ENCODE data around the gene TPRG1L.

The TPRG1L gene

DNA sequence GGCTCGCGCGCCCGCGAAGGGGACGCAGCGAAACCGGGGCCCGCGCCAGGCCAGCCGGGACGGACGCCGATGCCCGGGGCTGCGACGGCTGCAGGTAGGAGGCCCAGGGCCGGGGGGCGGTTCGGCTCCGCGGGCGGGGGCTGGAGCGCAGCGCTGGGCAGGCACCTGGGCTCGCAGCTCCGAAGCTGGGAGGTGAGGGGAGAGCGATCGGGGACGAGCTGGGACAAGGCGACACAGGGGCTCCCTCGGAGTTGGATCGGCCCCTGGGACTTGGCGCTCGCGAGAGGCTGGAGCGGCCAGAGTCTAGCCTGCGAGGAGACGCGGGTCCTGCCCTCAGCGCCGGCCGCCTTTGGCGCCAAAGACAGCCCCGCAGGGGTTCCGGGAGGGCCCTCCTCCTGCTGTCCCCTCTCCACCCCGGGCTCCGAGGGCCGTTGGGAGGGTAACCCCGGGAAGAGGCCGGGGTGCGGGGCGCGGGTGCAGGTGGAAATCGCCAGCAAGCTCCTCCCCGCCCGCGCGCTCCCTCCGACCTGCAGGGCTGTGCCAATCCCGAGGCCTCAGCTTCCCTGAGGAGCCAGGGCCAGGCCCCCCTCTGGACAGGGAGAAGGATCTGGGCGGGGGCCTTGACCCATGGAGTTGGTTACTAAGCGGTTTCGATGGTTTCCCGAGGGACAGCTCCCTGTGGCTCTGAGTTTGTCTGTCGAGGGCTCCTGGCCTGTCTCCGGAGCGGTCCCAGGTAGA is 27.9 kb downstream of the TPRG1L start (continued):
- TF ChIP-seq ZNF311 (tag by site-specific recombination; IDR thresholded peaks at IDR 0.05; ENCODE audit: borderline replicate concordance), result no peak
- no peak for TF ChIP-seq PRDM1 (tag by site-specific recombination; IDR thresholded peaks at IDR 0.05)
- TF ChIP-seq SP3 (tag by site-specific recombination; IDR thresholded peaks at IDR 0.05), result no peak; the same call in 1 of the 2 replicates
- TF ChIP-seq, protein P1, sequence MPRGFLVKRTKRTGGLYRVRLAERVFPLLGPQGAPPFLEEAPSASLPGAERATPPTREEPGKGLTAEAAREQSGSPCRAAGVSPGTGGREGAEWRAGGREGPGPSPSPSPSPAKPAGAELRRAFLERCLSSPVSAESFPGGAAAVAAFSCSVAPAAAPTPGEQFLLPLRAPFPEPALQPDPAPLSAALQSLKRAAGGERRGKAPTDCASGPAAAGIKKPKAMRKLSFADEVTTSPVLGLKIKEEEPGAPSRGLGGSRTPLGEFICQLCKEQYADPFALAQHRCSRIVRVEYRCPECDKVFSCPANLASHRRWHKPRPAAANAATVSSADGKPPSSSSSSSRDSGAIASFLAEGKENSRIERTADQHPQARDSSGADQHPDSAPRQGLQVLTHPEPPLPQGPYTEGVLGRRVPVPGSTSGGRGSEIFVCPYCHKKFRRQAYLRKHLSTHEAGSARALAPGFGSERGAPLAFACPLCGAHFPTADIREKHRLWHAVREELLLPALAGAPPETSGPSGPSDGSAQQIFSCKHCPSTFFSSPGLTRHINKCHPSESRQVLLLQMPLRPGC (tag by site-specific recombination; IDR thresholded peaks at IDR 0.05), result no peak
- TF ChIP-seq ZNF792 (tag by site-specific recombination; IDR thresholded peaks at IDR 0.05), result no peak
- TF ChIP-seq ZBTB8A (tag by site-specific recombination; IDR thresholded peaks at IDR 0.05), result peak; percentile 34; the same call in 1 of the 2 replicates
- TF ChIP-seq ZNF121 (tag by site-specific recombination; IDR thresholded peaks at IDR 0.05), result no peak
- TF ChIP-seq ZXDB (tag by site-specific recombination; IDR thresholded peaks at IDR 0.05), result peak; percentile 84
- TF ChIP-seq OVOL3 (tag by site-specific recombination; IDR thresholded peaks at IDR 0.05), result no peak
- no peak for TF ChIP-seq SETDB1 (IDR thresholded peaks at IDR 0.05; ENCODE audit: insufficient read length, low read length)
- TF ChIP-seq, protein P2, sequence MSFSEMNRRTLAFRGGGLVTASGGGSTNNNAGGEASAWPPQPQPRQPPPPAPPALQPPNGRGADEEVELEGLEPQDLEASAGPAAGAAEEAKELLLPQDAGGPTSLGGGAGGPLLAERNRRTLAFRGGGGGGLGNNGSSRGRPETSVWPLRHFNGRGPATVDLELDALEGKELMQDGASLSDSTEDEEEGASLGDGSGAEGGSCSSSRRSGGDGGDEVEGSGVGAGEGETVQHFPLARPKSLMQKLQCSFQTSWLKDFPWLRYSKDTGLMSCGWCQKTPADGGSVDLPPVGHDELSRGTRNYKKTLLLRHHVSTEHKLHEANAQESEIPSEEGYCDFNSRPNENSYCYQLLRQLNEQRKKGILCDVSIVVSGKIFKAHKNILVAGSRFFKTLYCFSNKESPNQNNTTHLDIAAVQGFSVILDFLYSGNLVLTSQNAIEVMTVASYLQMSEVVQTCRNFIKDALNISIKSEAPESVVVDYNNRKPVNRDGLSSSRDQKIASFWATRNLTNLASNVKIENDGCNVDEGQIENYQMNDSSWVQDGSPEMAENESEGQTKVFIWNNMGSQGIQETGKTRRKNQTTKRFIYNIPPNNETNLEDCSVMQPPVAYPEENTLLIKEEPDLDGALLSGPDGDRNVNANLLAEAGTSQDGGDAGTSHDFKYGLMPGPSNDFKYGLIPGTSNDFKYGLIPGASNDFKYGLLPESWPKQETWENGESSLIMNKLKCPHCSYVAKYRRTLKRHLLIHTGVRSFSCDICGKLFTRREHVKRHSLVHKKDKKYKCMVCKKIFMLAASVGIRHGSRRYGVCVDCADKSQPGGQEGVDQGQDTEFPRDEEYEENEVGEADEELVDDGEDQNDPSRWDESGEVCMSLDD (tag by site-specific recombination; IDR thresholded peaks at IDR 0.05), result peak; percentile 66; the same call in 1 of the 2 replicates
- TF ChIP-seq BCL11B (tag by site-specific recombination; IDR thresholded peaks at IDR 0.05; ENCODE audit: low read depth), result 0 out of 2 replicates have a peak, but pooled peaks have one; percentile 45
- TF ChIP-seq ZNF202 (tag by site-specific recombination; IDR thresholded peaks at IDR 0.05; ENCODE audit: borderline replicate concordance), result no peak
- peak; percentile 33; the same call in 1 of the 2 replicates for TF ChIP-seq ZEB2 (tag by site-specific recombination; IDR thresholded peaks at IDR 0.05)
- TF ChIP-seq ZFP37 (tag by site-specific recombination; IDR thresholded peaks at IDR 0.05), result 0 out of 2 replicates have a peak, but pooled peaks have one; percentile 25
- TF ChIP-seq ZBTB7A (tag by site-specific recombination; IDR thresholded peaks at IDR 0.05; ENCODE audit: low read depth), result peak; percentile 49; the same call in 1 of the 2 replicates
- TF ChIP-seq, protein P3, sequence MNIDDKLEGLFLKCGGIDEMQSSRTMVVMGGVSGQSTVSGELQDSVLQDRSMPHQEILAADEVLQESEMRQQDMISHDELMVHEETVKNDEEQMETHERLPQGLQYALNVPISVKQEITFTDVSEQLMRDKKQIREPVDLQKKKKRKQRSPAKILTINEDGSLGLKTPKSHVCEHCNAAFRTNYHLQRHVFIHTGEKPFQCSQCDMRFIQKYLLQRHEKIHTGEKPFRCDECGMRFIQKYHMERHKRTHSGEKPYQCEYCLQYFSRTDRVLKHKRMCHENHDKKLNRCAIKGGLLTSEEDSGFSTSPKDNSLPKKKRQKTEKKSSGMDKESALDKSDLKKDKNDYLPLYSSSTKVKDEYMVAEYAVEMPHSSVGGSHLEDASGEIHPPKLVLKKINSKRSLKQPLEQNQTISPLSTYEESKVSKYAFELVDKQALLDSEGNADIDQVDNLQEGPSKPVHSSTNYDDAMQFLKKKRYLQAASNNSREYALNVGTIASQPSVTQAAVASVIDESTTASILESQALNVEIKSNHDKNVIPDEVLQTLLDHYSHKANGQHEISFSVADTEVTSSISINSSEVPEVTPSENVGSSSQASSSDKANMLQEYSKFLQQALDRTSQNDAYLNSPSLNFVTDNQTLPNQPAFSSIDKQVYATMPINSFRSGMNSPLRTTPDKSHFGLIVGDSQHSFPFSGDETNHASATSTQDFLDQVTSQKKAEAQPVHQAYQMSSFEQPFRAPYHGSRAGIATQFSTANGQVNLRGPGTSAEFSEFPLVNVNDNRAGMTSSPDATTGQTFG (tag by site-specific recombination; IDR thresholded peaks at IDR 0.05; ENCODE audit: borderline replicate concordance), result no peak
- no peak for TF ChIP-seq KLF7 (tag by site-specific recombination; IDR thresholded peaks at IDR 0.05; ENCODE audit: borderline replicate concordance)
- TF ChIP-seq KLF10 (tag by site-specific recombination; IDR thresholded peaks at IDR 0.05), result 0 out of 2 replicates have a peak, but pooled peaks have one; percentile 0
- peak; percentile 77 for TF ChIP-seq ZIC2 (tag by site-specific recombination; IDR thresholded peaks at IDR 0.05)
- TF ChIP-seq ZNF560 (tag by site-specific recombination; IDR thresholded peaks at IDR 0.05; ENCODE audit: borderline replicate concordance), result no peak
- no peak for TF ChIP-seq ZNF302 (tag by site-specific recombination; IDR thresholded peaks at IDR 0.05; ENCODE audit: low read depth)
